ENCODE measurements around the gene GPR141.
A peak's percentile ranks its signal among the peaks of the same experiment; 100 is the strongest.

Gene GPR141, protein sequence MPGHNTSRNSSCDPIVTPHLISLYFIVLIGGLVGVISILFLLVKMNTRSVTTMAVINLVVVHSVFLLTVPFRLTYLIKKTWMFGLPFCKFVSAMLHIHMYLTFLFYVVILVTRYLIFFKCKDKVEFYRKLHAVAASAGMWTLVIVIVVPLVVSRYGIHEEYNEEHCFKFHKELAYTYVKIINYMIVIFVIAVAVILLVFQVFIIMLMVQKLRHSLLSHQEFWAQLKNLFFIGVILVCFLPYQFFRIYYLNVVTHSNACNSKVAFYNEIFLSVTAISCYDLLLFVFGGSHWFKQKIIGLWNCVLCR

DNA sequence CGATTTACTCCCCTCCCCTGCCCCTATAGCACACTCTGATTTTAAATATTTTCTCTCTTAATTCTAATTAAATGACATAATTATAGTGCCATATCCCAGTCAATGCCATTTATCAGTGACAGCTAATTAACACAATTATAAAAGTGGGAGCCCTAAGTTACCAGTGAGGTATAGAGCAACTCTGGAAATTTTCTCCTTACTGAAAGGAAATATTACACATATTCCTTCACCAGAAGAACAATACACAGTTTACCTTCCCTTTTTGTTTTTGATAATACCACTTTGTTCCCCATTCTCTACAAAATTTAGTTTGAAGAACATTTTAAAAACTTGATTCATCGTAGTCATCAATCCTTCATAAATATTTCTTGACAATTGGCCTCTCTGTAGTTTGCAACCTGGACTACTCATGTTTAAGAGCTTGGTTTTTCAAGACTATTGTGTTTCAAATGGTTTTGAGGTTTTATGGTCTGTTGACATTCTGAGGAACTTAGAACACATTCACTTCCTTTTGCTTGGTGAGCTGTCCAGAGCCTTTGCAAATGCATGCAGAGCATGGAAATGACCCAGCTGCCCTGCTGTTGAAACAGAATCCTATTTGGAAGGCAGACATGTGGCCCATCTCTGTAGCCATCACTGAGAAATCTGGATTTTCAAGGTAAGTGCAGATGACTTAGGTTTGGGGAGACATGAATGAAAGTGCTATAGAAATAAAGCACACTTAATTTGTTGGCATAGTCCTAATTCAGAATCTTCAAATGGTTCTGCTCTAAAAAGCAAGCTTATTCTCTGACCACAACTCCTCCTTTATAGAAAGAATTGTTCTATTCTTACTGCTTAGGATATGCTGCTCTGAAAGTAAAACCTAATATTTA, at the start of gene GPR141:
Gene GPR141, plus strand, starts transcription at position 521 of the 875 bp plus-strand sequence. CDS start 56,628 bp downstream, outside the sequence.
- no peak for DNase-seq

DNA sequence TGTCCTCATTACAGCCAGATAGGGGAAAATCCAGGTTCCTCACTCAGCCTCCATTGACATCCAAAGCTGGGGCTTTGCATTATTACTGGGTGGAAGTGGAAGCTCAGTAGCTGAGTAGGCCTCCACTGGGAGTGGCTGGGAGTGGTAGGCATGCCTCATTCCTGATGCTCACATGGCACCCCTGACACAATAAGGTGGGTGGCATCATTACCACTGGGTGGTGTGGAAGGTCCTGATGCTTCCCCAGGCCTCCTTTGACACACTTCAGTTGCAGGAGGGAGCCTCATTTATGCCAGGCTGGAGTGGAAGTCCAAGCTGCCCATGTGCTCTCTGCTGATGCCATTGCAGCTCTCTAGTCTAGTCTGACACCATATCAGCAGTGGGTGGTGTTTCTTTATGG, 48.2 kb upstream of the GPR141 start:
- DNase-seq: no peak

DNA sequence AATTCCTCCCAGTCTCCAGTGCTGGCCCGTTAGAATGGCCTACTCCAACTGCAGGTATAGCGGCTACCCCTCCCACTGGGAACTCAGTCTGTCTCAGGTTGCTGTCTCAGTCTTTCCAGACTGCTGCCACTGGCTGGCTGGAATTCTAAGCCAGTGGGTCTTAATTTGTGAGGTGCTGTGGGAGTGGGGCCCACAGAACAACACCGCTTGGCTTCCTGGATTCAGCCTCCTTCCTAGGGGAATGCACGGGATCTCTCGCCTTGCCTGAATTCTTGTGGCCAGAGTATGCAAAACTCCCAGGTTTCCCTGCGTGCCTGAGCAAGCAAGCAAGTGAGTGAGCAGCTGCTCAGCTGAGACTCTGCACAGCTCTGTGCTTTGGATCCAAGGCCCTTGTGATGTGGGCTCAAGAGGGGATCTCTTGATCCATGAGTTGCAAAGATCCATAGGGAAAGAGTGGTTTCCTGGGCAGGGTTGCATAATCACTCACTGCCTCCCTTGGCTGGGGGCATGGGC, 41.5 kb upstream of the GPR141 start:
- DNase-seq: peak; percentile 56

DNA sequence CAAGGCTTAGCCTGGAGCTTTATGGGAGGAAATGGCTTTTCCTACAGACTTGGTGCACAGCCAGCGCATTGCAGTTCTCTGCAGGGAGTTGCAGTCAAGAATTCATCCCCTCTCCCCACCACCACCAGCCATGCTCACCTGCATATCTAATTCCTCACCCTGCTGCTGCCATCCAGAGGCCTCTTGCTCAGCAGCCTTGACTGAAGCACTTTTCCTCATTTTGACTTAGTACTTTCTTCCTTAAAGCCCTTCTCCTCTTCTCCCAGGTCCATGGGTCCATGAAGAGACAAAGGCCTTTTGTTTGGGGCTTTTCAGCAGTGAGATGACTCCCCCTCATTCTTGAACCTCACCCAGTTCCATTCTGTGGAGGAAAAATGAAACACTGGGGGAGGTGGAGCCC, 39.7 kb upstream of the GPR141 start:
- DNase-seq: peak; percentile 26

DNA sequence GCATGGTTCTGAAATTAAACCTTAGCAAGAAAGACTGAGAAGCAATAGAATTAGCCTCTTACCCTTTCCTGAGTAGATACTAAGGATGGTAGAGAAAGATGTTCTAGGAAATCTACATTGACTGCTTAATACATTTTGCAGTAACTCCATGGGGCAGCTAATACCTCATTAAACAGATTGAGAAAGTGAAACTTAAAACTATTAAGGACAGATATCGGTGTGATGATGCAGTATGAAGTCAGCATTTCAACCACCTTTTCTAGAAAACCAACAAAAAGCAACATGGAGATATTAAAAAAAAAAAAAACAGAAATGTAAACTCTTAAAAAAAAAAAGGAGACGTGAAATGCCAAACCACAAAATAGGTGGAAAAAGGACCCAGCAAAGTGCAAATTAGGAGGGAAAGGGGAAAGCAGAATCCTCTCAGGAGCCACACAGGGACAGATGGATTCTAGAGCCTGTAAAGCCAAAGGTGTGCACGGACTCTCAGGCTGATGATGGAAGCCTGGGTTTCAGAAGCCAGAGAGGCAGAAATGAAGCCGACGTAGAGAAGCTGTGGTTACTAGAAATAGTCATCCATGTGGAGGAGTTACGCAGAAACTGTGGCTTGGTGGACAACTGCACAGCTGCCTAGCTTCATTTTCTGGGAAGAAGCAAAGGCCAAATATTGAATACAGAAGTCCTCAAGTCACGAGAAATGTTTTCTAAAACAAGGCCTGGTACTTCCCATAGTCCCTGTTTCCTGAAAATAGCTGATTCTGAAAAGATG, 38.1 kb upstream of the GPR141 start:
- no peak for DNase-seq

DNA sequence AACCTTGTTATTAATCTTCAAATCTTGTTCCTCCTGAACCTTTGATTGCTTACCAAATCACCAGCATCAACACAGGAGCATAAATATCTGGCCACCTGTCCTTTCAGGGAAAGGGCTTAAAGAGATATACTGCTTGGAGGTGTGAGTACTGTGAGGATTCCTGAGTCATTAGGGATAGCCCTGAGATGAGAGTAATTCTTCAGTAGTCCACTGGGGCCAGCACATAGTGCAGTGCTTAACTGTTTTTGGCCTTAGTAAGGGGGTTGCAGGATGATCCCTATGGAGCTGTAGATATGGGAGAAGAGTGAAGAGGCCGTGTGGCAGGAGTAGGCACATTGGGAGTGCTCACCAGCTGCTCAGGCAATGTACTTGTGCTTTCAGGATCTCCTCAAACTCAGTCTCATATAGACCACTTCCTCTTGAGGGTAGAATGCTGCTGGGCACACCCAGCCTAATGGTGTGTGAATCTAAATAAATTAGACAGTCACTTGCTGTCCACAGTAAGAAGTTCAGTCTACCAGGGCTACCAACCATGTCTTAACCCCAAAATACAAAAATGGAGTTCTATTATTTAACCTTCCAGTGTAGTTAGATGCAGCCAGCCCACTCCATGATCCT, 26.5 kb upstream of the GPR141 start:
- DNase-seq: no peak

DNA sequence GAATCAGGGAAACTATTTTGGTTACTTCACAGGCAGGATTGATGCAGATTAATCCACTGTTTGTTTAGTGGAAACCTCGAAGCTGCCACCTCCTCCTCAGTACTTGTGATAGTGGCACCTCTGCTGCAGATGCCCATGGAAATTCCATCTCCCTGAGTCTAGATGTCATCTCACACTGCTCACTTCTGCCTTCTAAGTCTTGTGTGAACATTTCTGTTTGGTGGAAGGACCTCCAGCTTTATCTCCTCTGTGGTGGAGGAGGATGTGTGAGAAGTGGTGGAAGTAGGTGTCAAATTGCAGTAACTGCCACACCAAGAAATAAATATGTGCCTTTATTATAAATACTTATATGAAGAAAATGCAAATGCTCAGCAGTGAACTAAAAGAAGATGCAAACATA, 25.8 kb upstream of the GPR141 start:
- no peak for DNase-seq

DNA sequence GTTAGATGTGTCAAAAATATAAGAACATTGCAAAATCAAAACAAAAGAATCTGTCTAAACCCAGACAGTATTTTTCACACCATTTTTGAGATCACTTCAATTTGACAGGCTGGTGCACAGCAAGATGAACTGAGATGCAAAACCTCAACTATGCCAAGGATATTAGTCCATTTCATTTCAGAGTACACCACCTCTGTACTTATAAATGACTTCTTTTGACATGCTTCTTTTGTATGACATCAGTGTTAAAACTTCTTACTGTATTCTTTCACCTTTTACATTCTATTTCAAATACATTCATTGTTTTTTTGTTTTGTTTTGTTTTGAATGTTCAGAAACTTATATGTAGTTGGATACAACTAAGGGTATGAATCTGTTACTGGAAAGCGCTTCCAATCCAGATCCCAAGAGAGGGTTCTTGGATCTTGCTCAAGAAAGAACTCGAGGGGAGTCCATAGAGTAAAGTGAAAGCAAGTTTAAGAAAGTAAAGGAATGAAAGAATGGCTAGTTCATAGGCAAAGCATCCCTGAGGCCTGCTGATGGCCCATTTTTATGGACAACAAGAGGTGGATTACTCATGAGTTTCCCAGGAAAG, 23.5 kb upstream of the GPR141 start:
- no peak for DNase-seq

DNA sequence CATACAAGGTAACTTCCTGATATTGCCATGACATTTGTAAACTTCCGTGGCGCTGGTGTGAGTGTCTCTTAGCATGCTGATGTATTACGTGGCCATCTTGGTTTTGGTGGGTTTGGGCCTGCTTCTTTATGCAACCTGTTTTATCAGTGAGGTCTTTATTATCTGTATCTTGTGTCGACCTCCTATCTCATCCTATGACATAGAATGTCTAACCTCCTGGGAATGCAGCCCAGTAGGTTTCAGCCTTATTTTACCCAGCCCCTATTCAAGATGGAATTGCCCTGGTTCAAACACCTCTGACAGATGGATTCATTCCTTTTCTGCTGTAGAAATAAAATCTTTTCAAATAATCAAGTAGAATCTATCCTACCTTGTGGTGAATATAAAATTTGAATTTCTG, 23.0 kb upstream of the GPR141 start:
- no peak for DNase-seq

DNA sequence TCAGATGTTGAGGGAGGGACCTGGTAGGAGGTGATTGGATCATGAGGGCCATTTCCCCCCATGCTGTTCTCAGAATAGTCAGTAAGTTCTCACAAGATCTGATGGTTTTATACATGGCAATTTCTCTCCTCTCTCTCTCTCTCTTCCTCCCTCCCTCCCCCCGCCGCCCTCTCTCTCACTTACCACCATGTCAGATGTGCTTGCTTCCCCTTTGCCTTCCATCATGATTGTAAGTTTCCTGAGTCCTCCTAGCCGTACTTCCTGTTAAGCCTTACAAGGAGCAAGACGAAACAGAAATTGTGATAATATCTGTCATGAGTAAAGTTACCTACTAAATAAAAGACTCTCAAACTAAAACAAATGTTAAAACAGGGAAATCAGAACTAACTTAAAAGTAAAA, 19.9 kb upstream of the GPR141 start:
- DNase-seq: no peak

DNA sequence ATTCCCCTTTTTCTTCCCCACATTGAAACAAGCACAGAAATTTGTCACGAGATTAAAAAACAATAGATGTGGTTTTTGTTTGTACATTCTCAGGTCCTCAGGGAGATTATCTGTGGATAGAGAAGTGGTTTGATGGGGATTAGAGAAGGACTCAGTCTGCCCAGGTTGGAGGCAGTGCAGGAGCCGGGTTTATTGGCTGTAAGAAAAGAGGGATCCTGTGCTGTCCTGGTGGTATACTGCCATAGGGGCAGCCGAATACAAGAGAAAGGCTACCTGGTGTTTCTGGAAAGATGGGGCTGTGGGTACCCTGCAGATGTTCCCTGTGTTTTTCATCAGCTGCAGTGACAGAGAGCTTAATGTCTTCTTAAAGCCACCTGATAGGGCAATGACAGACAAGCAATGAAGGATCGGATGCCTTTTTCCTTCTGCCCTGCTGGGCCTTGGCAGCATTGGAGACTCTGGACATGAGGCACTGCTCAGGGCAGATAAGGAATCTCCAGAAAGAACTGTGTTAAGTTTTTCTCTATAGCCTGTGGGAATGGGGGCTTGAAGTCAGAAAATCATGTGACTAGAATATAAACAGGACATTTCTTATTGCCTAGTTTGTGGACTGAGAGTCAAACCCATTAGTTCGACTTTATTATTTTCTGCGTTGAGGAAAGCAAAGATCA, 18.1 kb upstream of the GPR141 start:
- no peak for DNase-seq

DNA sequence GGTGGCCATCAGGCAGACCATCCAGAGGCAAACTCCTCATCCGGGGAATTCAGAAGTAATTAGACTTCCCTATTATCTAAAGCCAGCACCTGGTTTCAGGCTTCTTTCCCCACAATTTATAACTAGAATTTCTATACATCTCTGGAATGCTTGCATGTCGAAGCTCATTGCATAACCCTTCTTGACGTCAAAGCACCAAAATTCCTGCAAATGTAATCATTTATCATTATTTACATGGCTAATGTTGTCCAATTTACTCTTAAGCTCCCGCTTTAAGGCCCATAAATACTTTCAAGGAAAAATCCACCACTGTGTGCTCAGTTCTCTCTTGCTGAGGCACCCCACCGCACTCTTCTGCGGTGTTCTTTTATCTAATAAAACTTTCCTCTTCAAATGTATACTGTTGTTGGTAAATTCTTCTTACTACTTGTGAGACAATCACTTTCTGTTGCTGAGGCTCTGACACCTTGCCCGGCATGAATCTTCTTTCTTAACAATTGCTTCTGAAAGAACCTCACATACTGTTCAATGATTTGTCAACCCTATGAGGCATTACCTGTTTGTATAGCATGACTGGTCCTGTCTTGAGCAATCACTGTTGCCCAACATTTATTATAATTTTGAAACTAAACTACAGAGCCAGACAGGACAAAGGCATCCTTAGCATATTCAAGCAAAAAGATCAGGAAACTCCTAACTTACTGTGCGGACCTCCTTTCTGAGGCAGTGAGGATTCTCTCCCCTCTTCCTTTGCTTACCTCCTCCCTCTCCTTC, 17.4 kb upstream of the GPR141 start:
- no peak for DNase-seq

DNA sequence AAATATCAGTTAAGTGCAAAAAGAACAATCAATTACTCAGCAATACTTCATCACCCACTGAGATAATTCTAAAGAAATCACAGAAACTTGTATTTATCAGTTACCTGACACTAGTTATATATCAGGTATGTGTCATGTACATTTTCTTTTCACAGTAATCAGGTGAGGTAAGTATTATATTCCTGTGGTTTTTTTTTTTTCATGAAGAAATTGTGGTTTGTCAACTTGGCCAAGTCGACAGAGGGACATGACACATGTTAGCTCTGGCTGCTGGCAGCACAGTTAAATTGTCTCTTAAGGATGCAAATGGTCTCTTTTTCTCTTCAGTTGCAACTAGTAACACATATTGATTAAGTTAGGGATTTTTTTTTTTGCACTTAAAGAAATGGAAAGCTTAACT, 13.7 kb upstream of the GPR141 start:
- DNase-seq: peak; percentile 43

DNA sequence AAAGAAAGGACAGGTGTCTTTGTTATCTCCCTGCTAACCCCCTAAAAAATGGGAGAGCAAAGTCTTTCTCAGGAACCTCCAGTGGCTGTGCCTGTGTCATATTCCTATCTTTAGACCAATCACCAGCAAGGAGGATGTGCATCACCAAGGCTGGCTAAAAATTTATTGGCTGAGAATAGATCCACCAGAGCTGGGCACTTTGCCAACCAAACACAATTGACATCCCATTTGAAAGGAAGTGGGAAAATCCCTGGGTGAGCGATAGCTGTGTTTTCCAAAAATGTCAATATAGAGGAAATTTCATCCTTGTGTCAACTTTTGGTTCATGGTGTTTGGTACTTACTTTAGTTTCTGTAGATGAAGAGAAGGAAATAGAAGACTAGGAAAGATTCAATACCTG, 13.1 kb upstream of the GPR141 start:
- peak; percentile 29 for DNase-seq

DNA sequence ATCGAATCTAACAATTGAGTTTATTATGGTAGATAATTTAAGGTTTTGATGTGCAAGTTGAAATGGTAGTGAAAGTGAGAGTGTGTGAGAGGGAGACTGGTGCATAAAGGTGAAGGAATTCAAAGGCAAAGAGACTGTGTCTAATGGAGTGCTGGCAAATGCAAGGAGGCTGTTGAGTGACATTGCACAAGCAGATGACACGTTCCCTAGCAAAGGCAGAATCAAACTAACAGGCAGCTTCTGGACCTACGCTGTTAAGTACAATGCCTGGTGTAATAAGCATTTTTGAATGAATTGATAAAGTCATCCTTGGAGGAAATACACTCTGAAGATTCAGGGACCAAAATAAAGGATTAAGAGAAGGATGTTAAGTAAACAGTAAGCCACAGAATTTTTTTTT, 11.7 kb upstream of the GPR141 start:
- no peak for DNase-seq

DNA sequence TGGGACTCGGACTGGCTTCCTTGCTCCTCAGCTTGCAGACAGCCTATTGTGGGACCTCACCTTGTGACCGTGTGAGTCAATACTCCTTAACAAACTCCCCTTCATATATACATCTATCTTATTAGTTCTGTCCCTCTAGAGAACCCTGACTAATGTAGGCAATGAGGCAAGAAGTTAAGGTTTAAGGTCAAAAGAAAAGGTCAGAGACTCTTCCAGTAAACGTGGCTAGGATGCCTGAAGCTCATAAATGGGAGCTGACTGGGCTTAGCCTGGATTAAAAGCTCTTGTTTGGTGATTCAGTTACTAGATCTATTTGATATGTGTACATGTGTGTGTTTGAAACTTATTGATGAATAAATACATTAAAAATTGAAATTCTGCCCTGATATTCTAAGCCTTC, 10.6 kb upstream of the GPR141 start:
- no peak for DNase-seq

DNA sequence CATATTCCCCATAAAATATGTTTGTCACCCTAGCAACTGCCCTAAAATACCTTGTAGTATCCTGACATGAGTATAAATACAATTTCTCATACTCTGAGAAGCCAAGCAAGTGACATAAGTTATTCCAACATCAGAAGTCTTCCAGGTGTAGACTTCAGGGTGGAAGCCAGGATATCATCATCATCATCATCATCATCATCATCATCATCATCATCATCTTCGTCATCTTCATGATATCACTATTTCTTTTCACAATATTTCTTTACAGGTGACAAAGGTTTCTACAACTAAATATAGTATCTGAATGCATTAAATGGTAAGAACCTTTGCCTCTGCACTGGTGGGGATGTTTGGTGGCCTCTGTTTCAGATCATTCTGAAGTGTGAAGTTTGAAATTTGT, 10.0 kb upstream of the GPR141 start:
- DNase-seq: no peak

DNA sequence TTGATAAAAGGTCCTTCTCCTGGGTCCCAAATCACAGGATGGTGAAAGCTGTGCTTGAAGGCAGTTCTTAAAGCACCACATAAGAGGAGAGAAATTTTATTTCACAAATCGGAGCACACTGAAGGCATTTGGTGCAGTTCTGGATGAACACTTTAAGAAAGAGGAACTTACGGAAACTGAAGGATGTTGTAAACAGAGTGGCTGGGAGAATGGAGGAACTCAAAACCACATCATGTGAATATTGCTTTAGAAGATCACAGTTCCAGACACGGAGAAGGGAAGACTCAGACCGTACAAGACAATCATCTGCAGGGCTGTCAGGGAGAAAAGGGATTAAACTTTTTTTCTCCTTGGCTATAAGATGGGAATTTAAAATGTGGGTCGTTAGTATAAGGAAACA, 9.0 kb upstream of the GPR141 start:
- no peak for DNase-seq

DNA sequence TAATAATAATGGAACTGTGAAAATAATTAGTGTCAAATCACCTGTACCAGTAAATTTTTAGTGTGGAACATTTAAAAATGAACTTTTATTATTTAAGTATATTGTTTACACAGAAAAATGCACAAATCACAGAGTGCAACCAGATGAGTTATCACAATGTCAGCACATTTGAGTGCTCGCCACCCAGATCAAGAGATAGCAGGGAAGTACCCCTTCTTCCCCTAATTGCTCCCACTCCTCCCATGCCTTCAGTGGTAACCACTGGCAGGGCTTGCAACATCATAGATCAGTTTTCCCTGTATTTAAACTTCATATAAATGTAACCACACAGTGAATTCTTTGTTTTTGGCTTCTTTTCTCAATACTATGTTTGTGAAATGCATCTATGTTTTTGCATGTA, 7.8 kb upstream of the GPR141 start:
- no peak for DNase-seq

DNA sequence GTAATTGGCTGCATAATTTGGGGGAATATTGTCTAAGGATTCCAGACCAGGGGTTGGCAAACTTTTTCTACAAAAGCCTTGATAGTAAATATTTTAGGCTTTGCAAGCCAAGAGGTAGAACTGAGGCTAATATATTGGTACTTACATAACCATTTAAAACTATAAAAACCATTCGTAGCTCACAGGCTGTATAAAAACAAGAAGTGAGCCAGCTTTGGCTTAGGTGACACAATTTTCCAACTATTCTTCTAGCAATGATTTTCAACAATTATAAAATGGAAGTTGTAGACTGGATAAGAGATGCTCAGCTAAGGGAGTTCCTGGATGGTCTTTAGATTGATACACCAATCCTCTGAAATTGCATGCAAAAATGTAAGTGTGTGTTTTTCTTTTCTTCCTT, 1.4 kb downstream of the GPR141 start:
- no peak for DNase-seq

Data from NCI-H2171 treated with DMSO at 0.1 percent for 48 hours (cell line).